NCI-H460 (cell line): ENCODE results near the gene S1PR3. TPM values are rescaled to one million over a fixed set of nuclear protein-coding genes. Genes with fewer than 3 reads are reported as not detected.

Experiments used
- total RNA-seq: library from RNA; depleted of rRNA; stranded (reverse); fragments of >200 nt; shearing (Covaris generic); gene quantifications from 2 replicates; pipeline ENCODE4 v1.2.3, GENCODE V29; 2014; rRNA removed

The S1PR3 gene
- total RNA-seq, 1 experiment from 2014 or later, result 3.3 TPM

Other genes with a start within 250 kb of the S1PR3 start
- 2.0 and 2.4 TPM in 2 replicates for gene SHC3, start 187.3 kb downstream of the S1PR3 start, total RNA-seq